Peyer's patch (tissue), 4 donors: ENCODE measurements around the gene GUCY1A2. TPM values are rescaled to one million over a fixed set of nuclear protein-coding genes. Genes with fewer than 3 reads are reported as not detected.
A peak's percentile ranks its signal among the peaks of the same experiment; 100 is the strongest.
"Not testable (repeated sequence)": the region's sequence is repeated elsewhere in the genome, so short reads cannot be mapped to it uniquely, and the experiment has no call there.

Source experiments
- DNase-seq, 3 donors: peaks; one replicate each; pipeline ENCODE4 v3.0.0-alpha.2; 2017 to 2019
- H3K27ac ChIP-seq, 4 donors: fragments of 200-600 bp; sonication (generic); one replicate each; pipeline ENCODE4 v1.5.1; 2016 to 2019
- H3K27me3 ChIP-seq, 2 donors: fragments of 200-600 bp; sonication (generic); one replicate each; pipeline ENCODE4 v1.5.1; 2019
- H3K36me3 ChIP-seq, 3 donors: fragments of 200-600 bp; sonication (generic); one replicate each; pipeline ENCODE4 v1.5.1; 2016 to 2019
- H3K4me1 ChIP-seq, 4 donors: fragments of 200-600 bp; sonication (generic); one replicate each; pipeline ENCODE4 v1.5.1; 2016 to 2019
- H3K4me3 ChIP-seq, 4 donors: fragments of 200-600 bp; sonication (generic); 1 replicate in 3 of 4; 2 replicates in 1 of 4; pipeline ENCODE4 v1.5.1; 2016 to 2019; ENCODE audit warnings: mild to moderate bottlenecking in 1 of 4
- H3K9me3 ChIP-seq, 4 donors: fragments of 200-600 bp; sonication (generic); one replicate each; pipeline ENCODE4 v1.5.1; 2016 to 2019; ENCODE audit warnings: mild to moderate bottlenecking in 1 of 4
- CTCF ChIP-seq, 6 experiments: fragments of 450-650 bp in 4 of 6; fragments of 200-600 bp in 2 of 6; sonication (generic) in 1 of 6; IDR thresholded peaks; one replicate each; pipeline ENCODE4 v1.5.1; 2017 to 2019; ENCODE audit warnings: antibody characterized with exemption in 6 of 6, mild to moderate bottlenecking in 3 of 6, moderate library complexity in 1 of 6
- POLR2A ChIP-seq, 2 donors: fragments of 450-650 bp; IDR thresholded peaks; one replicate each; pipeline ENCODE4 v1.5.1; 2017; ENCODE audit warnings: antibody characterized with exemption in 2 of 2, mild to moderate bottlenecking in 2 of 2, moderate library complexity in 2 of 2
- total RNA-seq, 4 donors: library from RNA; depleted of rRNA; stranded (reverse); fragments of >200 nt; gene quantifications; one replicate each; pipeline ENCODE4 v1.1.0, GENCODE V29; 2016

The GUCY1A2 gene
- total RNA-seq, result under 1 TPM; 0.53 to 0.95 (median 0.75) TPM

- TF ChIP-seq POLR2A (IDR thresholded peaks at IDR 0.05) (no peak), CTCF (IDR thresholded peaks at IDR 0.05) (no peak)
- Histone ChIP-seq H3K9me3 (no peaks in the 10 kb centered on the region), H3K4me1 (peaks cover 0 to 19% (median 0%) of the 10 kb centered on the region in 4 donors), H3K36me3 (no peaks in the 10 kb centered on the region), H3K27me3 (peaks cover 0 to 10% of the 10 kb centered on the region in 2 donors), H3K4me3 (peak within 1 kb of the TSS; percentile 8 to 50 (median 36)), H3K27ac (no peak within 1 kb of the TSS)
- peak in 1 of 3 donors; percentile 43 for DNase-seq
These were observed at the start of gene GUCY1A2 for GRCh38 chr11:107018219-107018901. TSS of gene GUCY1A2 (minus strand) at chr11:107018476. CDS start at chr11:107018055, 421 bp downstream.

GRCh38 chr11:107054391-107054790 is 36.1 kb upstream of the GUCY1A2 start:
- H3K27ac ChIP-seq, result no peak overlapping the region
- no peak for TF ChIP-seq POLR2A (IDR thresholded peaks at IDR 0.05)
- TF ChIP-seq CTCF (IDR thresholded peaks at IDR 0.05), result no peak
- no peak for DNase-seq
- H3K4me1 ChIP-seq, result no peaks in the 10 kb centered on the region
- H3K4me3 ChIP-seq, result no peak overlapping the region
- no peaks in the 10 kb centered on the region for H3K36me3 ChIP-seq
- no peaks in the 10 kb centered on the region for H3K27me3 ChIP-seq
- peaks cover 0 to 11% (median 4%) of the 10 kb centered on the region in 4 donors for H3K9me3 ChIP-seq

GRCh38 chr11:107051332-107051731 is 33.1 kb upstream of the GUCY1A2 start:
- H3K9me3 ChIP-seq, result peaks cover 0 to 11% (median 4%) of the 10 kb centered on the region in 4 donors
- H3K27ac ChIP-seq, H3K36me3 ChIP-seq, H3K4me3 ChIP-seq, H3K4me1 ChIP-seq, DNase-seq, H3K27me3 ChIP-seq: not testable (repeated sequence)

- H3K27me3 ChIP-seq, DNase-seq, H3K36me3 ChIP-seq, H3K4me3 ChIP-seq, H3K27ac ChIP-seq, H3K4me1 ChIP-seq: not testable (repeated sequence)
- H3K9me3 ChIP-seq, result peaks cover 0 to 11% (median 4%) of the 10 kb centered on the region in 4 donors
These were observed 32.6 kb upstream of the GUCY1A2 start for GRCh38 chr11:107050899-107051298.

GRCh38 chr11:107050121-107050520 is 31.8 kb upstream of the GUCY1A2 start:
- H3K4me1 ChIP-seq, result no peaks in the 10 kb centered on the region
- peaks cover 0 to 11% (median 4%) of the 10 kb centered on the region in 4 donors for H3K9me3 ChIP-seq
- no peak overlapping the region for H3K4me3 ChIP-seq
- TF ChIP-seq POLR2A (IDR thresholded peaks at IDR 0.05), result no peak
- no peak for TF ChIP-seq CTCF (IDR thresholded peaks at IDR 0.05)
- H3K36me3 ChIP-seq, result no peaks in the 10 kb centered on the region
- no peak for DNase-seq
- no peak overlapping the region for H3K27ac ChIP-seq
- H3K27me3 ChIP-seq, result no peaks in the 10 kb centered on the region

- H3K27me3 ChIP-seq, result no peaks in the 10 kb centered on the region
- H3K36me3 ChIP-seq, result no peaks in the 10 kb centered on the region
- H3K27ac ChIP-seq, result no peak overlapping the region
- no peak for DNase-seq
- H3K4me3 ChIP-seq, result no peak overlapping the region
- H3K9me3 ChIP-seq, result no peaks in the 10 kb centered on the region
- no peak for TF ChIP-seq CTCF (IDR thresholded peaks at IDR 0.05)
- TF ChIP-seq POLR2A (IDR thresholded peaks at IDR 0.05), result no peak
- no peaks in the 10 kb centered on the region for H3K4me1 ChIP-seq
These were observed 26.2 kb upstream of the GUCY1A2 start for GRCh38 chr11:107044503-107044902.
